HG03575 (cell line): ENCODE results near the gene ACER3.
"Not testable (repeated sequence)": the region's sequence is repeated elsewhere in the genome, so short reads cannot be mapped to it uniquely, and the experiment has no call there.

Experiments
- ATAC-seq: cut with Tn5 transposase; IDR thresholded peaks from one replicate; pipeline ENCODE4 v1.9.1; 2021; ENCODE audit not compliant: unreplicated experiment, insufficient number of reproducible peaks, low FRiP score; ENCODE audit errors: extremely low read depth

The ACER3 gene

DNA sequence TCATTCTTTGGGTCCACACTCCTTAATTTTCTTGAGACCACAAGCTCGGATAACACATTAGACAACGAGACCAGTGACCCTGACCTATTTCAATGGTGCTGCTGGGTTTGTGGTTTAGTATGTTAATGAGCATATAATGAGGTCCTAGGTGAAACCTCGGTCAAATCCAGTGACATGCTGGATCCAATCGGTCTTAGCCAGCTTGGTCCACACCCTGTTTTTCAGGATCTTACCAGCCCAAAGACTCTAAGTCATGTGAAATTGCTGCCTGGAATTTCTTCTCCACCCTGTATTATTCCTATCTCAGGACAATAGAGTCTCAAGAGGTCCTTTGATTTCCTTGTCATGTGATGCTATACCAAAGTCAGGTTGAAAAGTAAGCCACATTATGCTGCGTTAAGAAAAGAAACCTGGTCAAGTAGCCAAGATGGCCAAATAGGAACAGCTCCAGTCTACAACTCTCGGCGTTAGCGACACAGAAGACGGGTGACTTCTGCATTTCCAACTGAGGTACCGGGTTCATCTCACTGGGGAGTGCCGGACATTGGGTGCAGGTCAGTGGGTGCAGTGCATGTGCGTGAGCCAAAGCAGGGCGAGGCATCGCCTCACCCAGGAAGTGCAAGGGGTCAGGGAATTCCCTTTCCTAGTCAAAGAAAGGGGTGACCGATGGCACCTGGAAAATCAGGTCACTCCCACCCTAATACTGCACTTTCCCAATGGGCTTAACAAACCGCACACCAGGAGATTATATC is 102.9 kb downstream of the ACER3 start:
- not testable (repeated sequence) for ATAC-seq

DNA sequence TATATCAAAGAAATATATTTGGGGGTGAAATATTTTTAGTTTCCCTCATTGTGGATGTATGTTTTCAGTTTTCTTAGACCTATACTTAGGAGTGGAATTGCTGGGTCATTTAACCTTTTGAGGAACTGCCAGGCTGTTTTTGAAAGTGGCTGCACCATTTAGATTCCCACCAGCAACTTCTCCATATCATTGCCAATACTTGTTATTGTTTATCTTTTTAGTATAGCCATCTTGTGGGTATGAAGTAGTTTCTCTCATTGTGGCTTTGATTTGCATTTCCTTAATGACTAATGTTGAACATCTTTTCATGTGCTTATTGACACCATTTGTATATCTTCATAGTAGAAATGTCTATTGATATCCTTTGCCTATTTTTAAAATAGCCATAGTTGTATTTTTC is 111.3 kb downstream of the ACER3 start:
- no peak for ATAC-seq

GRCh38 chr11:76974179-76974891 is 113.6 kb downstream of the ACER3 start:
- ATAC-seq, result no peak

DNA sequence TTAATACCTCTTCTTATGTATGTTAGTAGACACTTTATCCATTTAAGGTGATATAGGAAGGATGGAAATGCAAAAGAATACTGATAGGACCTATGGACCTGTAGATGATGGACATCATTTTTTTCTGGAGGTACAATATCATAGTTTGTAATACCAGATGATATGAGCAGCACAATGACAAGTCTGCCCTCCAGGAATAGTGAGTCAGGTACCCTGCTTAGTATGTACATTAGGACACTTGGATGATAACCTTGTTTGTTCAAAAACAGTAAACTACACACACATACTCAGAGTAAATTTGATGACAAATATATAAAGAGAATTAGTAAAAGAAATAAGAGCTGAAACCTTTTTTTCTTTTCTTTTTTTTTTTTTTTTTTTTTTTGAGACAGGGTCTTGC is 114.8 kb downstream of the ACER3 start:
- ATAC-seq, result no peak

DNA sequence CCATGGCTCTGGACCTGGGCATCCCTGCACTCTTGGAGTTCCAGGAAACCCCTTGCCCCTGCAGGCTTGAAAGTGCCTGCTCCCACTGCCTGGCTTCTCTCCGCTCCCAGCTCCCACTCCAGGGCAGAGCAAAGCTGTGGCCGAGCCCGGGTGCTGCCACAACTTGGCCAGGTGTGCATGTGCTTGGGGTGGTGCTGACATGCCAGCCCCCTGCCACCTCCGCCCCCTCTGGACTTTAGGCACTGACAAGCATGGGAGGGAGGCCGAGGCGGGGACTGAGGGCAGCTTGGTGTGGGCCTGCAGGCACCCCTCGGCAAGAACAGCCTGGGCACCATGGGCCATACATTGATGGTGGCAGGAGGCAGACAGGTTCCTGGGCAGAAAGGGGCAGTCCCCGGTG is 117.1 kb downstream of the ACER3 start:
- no peak for ATAC-seq

GRCh38 chr11:76978239-76978638 is 117.5 kb downstream of the ACER3 start:
- ATAC-seq, result no peak

GRCh38 chr11:76978818-76979217 is 118.1 kb downstream of the ACER3 start:
- no peak for ATAC-seq

GRCh38 chr11:76980196-76980595 is 119.5 kb downstream of the ACER3 start:
- ATAC-seq, result no peak

- no peak for ATAC-seq
Observed at GRCh38 chr11:76984743-76985142, 124.0 kb downstream of the ACER3 start.

GRCh38 chr11:76987203-76987602 is 126.5 kb downstream of the ACER3 start:
- ATAC-seq, result no peak

DNA sequence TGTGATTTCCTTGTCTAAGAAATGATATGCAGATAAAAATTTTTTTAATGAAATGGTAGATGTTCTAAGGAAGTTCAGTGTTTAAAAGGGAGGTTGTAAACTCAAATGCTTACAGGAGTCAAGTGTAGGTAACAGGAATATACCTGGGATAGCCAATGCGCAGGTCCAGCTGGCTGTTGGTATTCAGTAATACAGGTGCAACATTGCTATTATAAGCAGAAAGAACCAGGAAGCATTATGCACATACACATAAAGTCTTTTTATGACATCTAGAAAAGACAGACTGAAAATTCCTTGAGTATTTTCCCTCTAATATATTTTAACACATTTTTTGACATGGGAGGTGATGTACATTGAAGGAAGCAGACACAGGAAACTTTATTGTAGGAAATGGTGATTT is 129.9 kb downstream of the ACER3 start:
- no peak for ATAC-seq

- no peak for ATAC-seq
Observed at GRCh38 chr11:76995081-76995576, 134.4 kb downstream of the ACER3 start.

DNA sequence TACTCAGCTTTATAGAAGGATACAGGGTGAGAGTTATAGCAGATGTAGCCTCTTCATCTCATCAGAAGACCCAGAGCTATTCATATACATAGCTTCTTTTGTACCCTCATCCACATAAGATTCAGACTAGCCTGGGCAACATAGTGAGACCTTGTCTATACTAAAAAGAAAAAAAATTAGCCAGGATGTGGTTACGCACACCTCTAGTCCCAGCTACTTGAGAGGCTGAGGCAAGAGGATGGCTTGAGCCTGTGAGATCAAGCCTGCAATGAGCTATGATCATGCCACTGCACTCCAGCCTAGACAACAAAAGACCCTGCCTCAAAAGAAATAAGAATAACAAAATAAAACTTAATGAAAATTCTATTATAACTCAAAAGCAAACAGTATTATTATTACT is 136.8 kb downstream of the ACER3 start:
- ATAC-seq, result no peak

DNA sequence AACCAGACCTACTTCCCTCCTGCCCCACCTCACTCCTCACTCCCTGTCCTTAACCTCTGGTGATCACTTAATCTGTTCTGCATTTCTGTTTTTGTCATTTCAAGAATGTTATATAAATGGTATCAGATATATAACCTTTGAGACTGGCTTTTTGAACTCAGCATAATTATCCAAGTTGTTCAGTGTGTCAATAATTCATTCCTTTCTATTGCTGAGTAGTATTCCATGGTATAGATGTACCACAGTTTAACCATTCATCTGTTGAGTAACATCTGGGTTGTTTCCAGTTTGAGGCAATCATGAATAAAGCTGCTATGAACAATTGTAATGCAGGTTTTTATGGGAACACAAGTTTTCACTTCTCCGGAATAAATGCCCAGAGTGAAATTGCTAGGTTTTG is 138.9 kb downstream of the ACER3 start:
- ATAC-seq, result no peak

DNA sequence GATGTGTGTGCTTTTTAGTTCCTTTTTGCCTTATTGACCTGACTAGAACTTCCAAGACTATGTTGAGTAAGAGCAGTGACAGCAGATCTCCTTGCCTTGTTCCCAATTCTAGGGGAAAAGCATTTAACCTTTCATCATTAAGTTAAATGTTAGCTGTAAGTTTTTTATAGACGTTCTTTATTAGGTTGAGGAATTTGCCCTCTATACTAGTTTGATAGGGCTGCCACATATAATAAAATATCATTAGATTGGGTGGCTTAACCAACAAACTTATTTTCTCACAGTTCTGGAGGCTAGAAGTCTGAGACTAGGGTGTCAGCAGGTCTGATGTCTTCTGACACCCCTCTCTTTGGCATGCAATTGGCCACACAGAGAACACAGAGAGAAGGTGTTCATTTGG is 140.9 kb downstream of the ACER3 start:
- ATAC-seq, result no peak

GRCh38 chr11:77002776-77003175 is 142.1 kb downstream of the ACER3 start:
- no peak for ATAC-seq

GRCh38 chr11:77003963-77004362 is 143.2 kb downstream of the ACER3 start:
- no peak for ATAC-seq

- no peak for ATAC-seq
Observed at GRCh38 chr11:77009533-77010160, 148.9 kb downstream of the ACER3 start.

DNA sequence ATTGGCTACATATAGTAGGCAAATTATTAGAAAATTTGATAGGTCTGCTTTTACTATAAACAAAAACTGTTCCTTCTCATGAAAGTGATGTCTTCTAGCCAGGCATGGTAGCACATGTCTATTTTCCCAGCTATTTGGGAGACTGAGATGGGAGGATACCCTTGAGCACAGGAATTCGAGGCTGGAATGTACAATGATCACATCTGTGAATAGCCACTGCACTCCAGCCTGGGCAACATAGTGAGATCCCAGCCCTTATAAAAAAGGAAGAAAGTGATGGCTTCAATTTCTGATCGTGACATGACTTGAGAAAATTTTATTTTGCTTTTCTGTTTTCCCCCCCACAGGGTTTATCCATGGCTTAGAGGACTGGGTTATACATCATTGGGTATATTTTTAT is 154.0 kb downstream of the ACER3 start:
- no peak for ATAC-seq

GRCh38 chr11:77018396-77018924 is 157.7 kb downstream of the ACER3 start:
- not testable (repeated sequence) for ATAC-seq
